K562 (cell line): ENCODE data around the gene NGRN. TPM values are rescaled to one million over a fixed set of nuclear protein-coding genes. Genes with fewer than 3 reads are reported as not detected.

Experiments used
- ATAC-seq: fragments of 200-7000 bp; cut with Tn5 transposase; 3 replicates; pipeline ENCODE4 v1.9.1; 2020; ENCODE audit warnings: moderate library complexity
- BruUV-seq: library from RNA; stranded (reverse); fragments of 400-500 nt; replicated peaks from 2 replicates; lab custom pipeline; 2021; lab: Mats Ljungman, UMichigan
- CTCF ChIA-PET: fragments of 300-600 bp; formaldehyde crosslinking; extraction: SDS; loops from one replicate; lab custom pipeline; 2021; ENCODE audit warnings: low intra/inter-chr PET ratio; lab: Yijun Ruan, JAX
- POLR2A ChIA-PET: fragments of 300-600, 350-650 bp; sonication (Branson Sonifier 250); formaldehyde crosslinking; extraction: SDS; loops from one replicate; lab custom pipeline; 2021; ENCODE audit warnings: antibody characterized with exemption, inconsistent platforms; lab: Yijun Ruan, JAX
- DNase-seq, 4 experiments: peaks; one replicate each; pipeline versions ENCODE4 v3.0.0 to v3.0.0-alpha.2; 2011 to 2018; ENCODE audit warnings: low spot score in 3 of 4, mixed read lengths in 3 of 4; ENCODE audit errors: extremely low read depth in 1 of 4
- FAIRE-seq: peaks from 2 replicates; lab custom pipeline; 2011; peaks lifted over from hg19 to GRCh38; lab: Jason Lieb, UNC
- H2AFZ ChIP-seq: 2 replicates; pipeline ENCODE4 v1.6.0; 2011; ENCODE audit warnings: low read depth, low read length, control low read depth, inconsistent platforms
- H3K27ac ChIP-seq: fragments of 200-600 bp; 3 replicates; pipeline ENCODE4 v1.8.0; 2011; ENCODE audit warnings: low read depth, mild to moderate bottlenecking, control low read depth, inconsistent platforms, low read length, moderate library complexity, mixed read lengths; ENCODE audit errors: extremely low read depth
- H3K27me3 ChIP-seq, 2 experiments: fragments of 300-600 bp in 1 of 2; 2 replicates in 1 of 2; 3 replicates in 1 of 2; pipeline versions ENCODE4 v1.6.0 to v1.8.0; 2011; ENCODE audit warnings: inconsistent platforms in 2 of 2, low read length in 2 of 2, mild to moderate bottlenecking in 1 of 2, mixed read lengths in 1 of 2, moderate library complexity in 1 of 2; ENCODE audit not compliant: control insufficient read depth in 2 of 2, insufficient read depth in 2 of 2
- H3K36me3 ChIP-seq: fragments of 300-600 bp; 3 replicates; pipeline ENCODE4 v1.8.0; 2011; ENCODE audit warnings: mild to moderate bottlenecking, low read length, inconsistent platforms; ENCODE audit not compliant: control insufficient read depth, insufficient read depth
- H3K4me1 ChIP-seq, 2 experiments: fragments of 200-600 bp in 1 of 2; replicated peaks in 1 of 2; 2 replicates in 1 of 2; 3 replicates in 1 of 2; pipeline versions ENCODE4 v1.5.1 to v1.8.0; 2011; ENCODE audit warnings: inconsistent platforms in 2 of 2, low read length in 2 of 2, mild to moderate bottlenecking in 1 of 2, mixed read lengths in 1 of 2, moderate library complexity in 1 of 2; ENCODE audit not compliant: control insufficient read depth in 2 of 2, insufficient read depth in 2 of 2
- H3K4me2 ChIP-seq: 2 replicates; pipeline ENCODE4 v1.6.1; 2011; ENCODE audit warnings: low read length, control low read depth, inconsistent platforms, mixed read lengths; ENCODE audit not compliant: insufficient read depth
- H3K4me3 ChIP-seq: fragments of 200-600 bp; sonication (generic), shearing (Covaris generic); 2 replicates; pipeline ENCODE4 v1.5.1; 2016; ENCODE audit warnings: control low read depth, inconsistent platforms
- H3K79me2 ChIP-seq: fragments of 200-600 bp; 3 replicates; pipeline ENCODE4 v1.8.0; 2011; ENCODE audit warnings: low read length, inconsistent platforms; ENCODE audit not compliant: control insufficient read depth, insufficient read depth
- H3K9ac ChIP-seq, 2 experiments: 2 replicates each; pipeline versions ENCODE4 v1.6.0 to v1.6.1; 2011; ENCODE audit warnings: low read depth in 2 of 2, low read length in 2 of 2, control low read depth in 1 of 2, inconsistent platforms in 1 of 2, mild to moderate bottlenecking in 1 of 2, mixed read lengths in 1 of 2; ENCODE audit not compliant: insufficient read depth in 1 of 2
- H3K9me1 ChIP-seq: one replicate; pipeline ENCODE4 v1.6.0; 2011; ENCODE audit warnings: inconsistent platforms, mild to moderate bottlenecking, low read length, moderate library complexity; ENCODE audit not compliant: control insufficient read depth, insufficient read depth
- H3K9me3 ChIP-seq: replicated peaks from 2 replicates; pipeline ENCODE4 v1.5.1; 2011; ENCODE audit warnings: low read depth, low read length, inconsistent platforms; ENCODE audit not compliant: control insufficient read depth, insufficient read depth
- H4K20me1 ChIP-seq: replicated peaks from 2 replicates; pipeline ENCODE4 v1.6.1; 2011; ENCODE audit warnings: low read length, inconsistent platforms, mixed read lengths; ENCODE audit not compliant: control insufficient read depth, insufficient read depth
- ATF7 ChIP-seq: fragments of 450-650 bp; IDR thresholded peaks from 2 replicates; pipeline ENCODE4 v1.7.1; 2014; ENCODE audit warnings: mild to moderate bottlenecking, moderate library complexity
- ETS2 ChIP-seq: IDR thresholded peaks from 2 replicates; pipeline ENCODE4 v1.6.1; 2016; ENCODE audit warnings: borderline replicate concordance, missing genetic modification characterization, mild to moderate bottlenecking, moderate library complexity, missing compliant biosample characterization; ENCODE audit not compliant: poor library complexity, severe bottlenecking
- MAFG ChIP-seq: fragments of 450-650 bp; conservative IDR thresholded peaks from 2 replicates; pipeline ENCODE4 v1.6.1; 2016; ENCODE audit warnings: missing genetic modification characterization, missing compliant biosample characterization
- ZNF354B ChIP-seq: fragments of 250-450 bp; sonication (Bioruptor Pico); IDR thresholded peaks from 2 replicates; pipeline ENCODE4 v1.4.0; 2020
- ZNF780A ChIP-seq: fragments of 250-450 bp; sonication (Bioruptor Pico); IDR thresholded peaks from 2 replicates; pipeline ENCODE4 v1.5.0; 2021; ENCODE audit warnings: mild to moderate bottlenecking
- WGBS: fragments of 100-300 bp; shearing (Covaris generic); methylation state at CpG from one replicate; pipeline ENCODE4 v1.1.6; 2016; ENCODE audit warnings: low coverage, mixed read lengths; ENCODE audit not compliant: insufficient coverage; ENCODE audit errors: missing lambda C conversion rate; 5-methylcytosine and 5-hydroxymethylcytosine counted together
- in situ Hi-C: fragments of 300-500 bp; cut with MboI; formaldehyde crosslinking; loops from 4 replicates; pipeline ENCODE4 v1.15.0; 2018; ENCODE audit warnings: inconsistent platforms, mixed read lengths
- intact Hi-C: fragments of 100-400 bp; cut with micrococcal nuclease; formaldehyde crosslinking; loops from 2 replicates; pipeline ENCODE4 v1.14.2; 2022
- polyA plus RNA-seq, 8 experiments: library from polyadenylated mRNA; depleted of rRNA in 4 of 8; stranded (reverse) in 5 of 8; unstranded in 3 of 8; fragments of >200 nt; fragmentation: Nextera tagmentation in 2 of 8; fragmentation: Illumina TruSeq in 1 of 8; extraction: Ambion mirVana in 2 of 8; extraction: Trizol in 1 of 8; gene quantifications; 2 replicates each; pipeline versions ENCODE4 v1.2.1 to v1.2.3, GENCODE V29; 2011 to 2014; ENCODE audit warnings: inconsistent platforms in 1 of 8, missing spikeins in 1 of 8
- total RNA-seq, 7 experiments: library from RNA; depleted of rRNA in 6 of 7; stranded (reverse); fragments of >200 nt in 6 of 7; fragmentation: Illumina TruSeq in 2 of 7; extraction: Trizol in 2 of 7; gene quantifications; 2 replicates each; pipeline versions ENCODE4 v1.2.1 to v1.2.3, GENCODE V29; 2011 to 2021; ENCODE audit warnings: low replicate concordance in 1 of 7
- TF ChIP-seq, protein P1 (sequence below): fragments of 450-650 bp; IDR thresholded peaks from one replicate; pipeline ENCODE4 v1.6.1; 2018; ENCODE audit warnings: mild to moderate bottlenecking, moderate library complexity; ENCODE audit not compliant: partially characterized antibody

Gene NGRN
- total and polyA plus RNA-seq, 9 of the 15 experiments (the other 6 are each of a cell fraction or from before 2014, with no cell fraction given) = 14.0 to 73.4 (median 60.0) TPM

DNA sequence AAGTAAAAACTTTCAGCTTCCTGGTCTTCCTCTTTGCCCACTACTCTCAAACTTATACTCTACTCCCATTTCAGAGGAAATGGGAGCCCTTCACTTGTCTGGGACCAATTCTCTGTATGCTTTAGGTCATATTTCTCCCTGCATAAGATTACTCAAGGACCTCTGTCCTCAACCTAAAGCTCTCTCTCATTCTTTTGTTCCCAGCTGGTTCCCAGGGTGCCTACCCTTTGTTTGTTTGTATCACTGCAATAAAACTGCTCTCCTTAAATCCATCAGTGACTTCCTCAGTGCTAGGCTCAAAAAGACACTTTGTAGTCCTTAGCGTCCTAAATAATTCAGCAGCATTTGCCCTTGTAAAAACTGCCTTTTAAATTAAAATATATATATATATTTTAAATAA, 2.9 kb downstream of the NGRN start:
- Histone ChIP-seq H3K4me1 (peaks cover 14 to 18% of the 10 kb centered on the region in 2 experiments), H4K20me1 (no peaks in the 10 kb centered on the region; the same call in 1 of the 2 replicates), H3K79me2 (peaks cover 83% of the 10 kb centered on the region), H3K4me2 (peak overlapping the region; percentile 39), H3K9me1 (no peaks in the 10 kb centered on the region), H3K9ac (no peak overlapping the region), H3K27ac (no peak overlapping the region), H3K4me3 (no peak overlapping the region), H3K9me3 (no peaks in the 10 kb centered on the region), H2AFZ (no peak overlapping the region), H3K27me3 (no peaks in the 10 kb centered on the region), H3K36me3 (peaks cover 57% of the 10 kb centered on the region)
- ATAC-seq = no peak
- ChIA-PET CTCF (no interaction called here), POLR2A (interaction anchor here (0.6 to 1.2 kb wide), 5 partner anchors 14 to 256 kb away, joined by 3 to 5 read pairs (median 3); no protein-coding TSS in a partner anchor)
- DNase-seq = no peak
- intact Hi-C loops (no loop called here), in situ Hi-C loops (loop anchor here (5.0 kb wide), 1 partner anchor 116 kb away; no protein-coding TSS in a partner anchor)
- WGBS = 53% methylated on average over 1 of the region's 1 CpG
- FAIRE-seq = no peak
- TF ChIP-seq, protein P1, sequence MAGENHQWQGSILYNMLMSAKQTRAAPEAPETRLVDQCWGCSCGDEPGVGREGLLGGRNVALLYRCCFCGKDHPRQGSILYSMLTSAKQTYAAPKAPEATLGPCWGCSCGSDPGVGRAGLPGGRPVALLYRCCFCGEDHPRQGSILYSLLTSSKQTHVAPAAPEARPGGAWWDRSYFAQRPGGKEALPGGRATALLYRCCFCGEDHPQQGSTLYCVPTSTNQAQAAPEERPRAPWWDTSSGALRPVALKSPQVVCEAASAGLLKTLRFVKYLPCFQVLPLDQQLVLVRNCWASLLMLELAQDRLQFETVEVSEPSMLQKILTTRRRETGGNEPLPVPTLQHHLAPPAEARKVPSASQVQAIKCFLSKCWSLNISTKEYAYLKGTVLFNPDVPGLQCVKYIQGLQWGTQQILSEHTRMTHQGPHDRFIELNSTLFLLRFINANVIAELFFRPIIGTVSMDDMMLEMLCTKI = no peak
- TF ChIP-seq ETS2 (tag) (no peak), MAFG (tag) (no peak), ZNF780A (no peak), ZNF354B (no peak), ATF7 (no peak)
- no TSS peak for BruUV-seq
